Spleen (tissue), 7 donors: ENCODE measurements around the gene PEAK1.
"Not testable (repeated sequence)": the region's sequence is repeated elsewhere in the genome, so short reads cannot be mapped to it uniquely, and the experiment has no call there.

Experiments used
- POLR2A ChIP-seq, 3 donors: fragments of 450-650 bp; IDR thresholded peaks; one replicate each; pipeline ENCODE4 v1.5.1; 2017; ENCODE audit warnings: antibody characterized with exemption in 3 of 3, mild to moderate bottlenecking in 1 of 3
- POLR2AphosphoS5 ChIP-seq, 3 donors: sonication (generic); formaldehyde crosslinking; IDR thresholded peaks; one replicate each; pipeline ENCODE4 v1.5.1; 2017; ENCODE audit warnings: antibody characterized with exemption in 3 of 3
- TF ChIP-seq, protein P1 (sequence below), 11 experiments: fragments of 200-600 bp in 7 of 11; fragments of 450-650 bp in 4 of 11; sonication (generic) in 4 of 11; IDR thresholded peaks in 8 of 11; conservative IDR thresholded peaks in 3 of 11; 1 replicate in 7 of 11; 2 replicates in 4 of 11; pipeline versions ENCODE4 v1.4.0 to v1.8.0; 2016 to 2021; ENCODE audit warnings: antibody characterized with exemption in 11 of 11, inconsistent platforms in 4 of 11, mild to moderate bottlenecking in 1 of 11
- donor health status: DM: no; HTN: no; CAD: no; lungs with moderate emphysema.
- donor health status: DM: no; HTN: no; CAD: no.
- donor health status: DM: no; HTN: no; CAD: no.

GRCh38 chr15:77176148-77176547, 243.8 kb downstream of the PEAK1 start:
- TF ChIP-seq, protein P1, sequence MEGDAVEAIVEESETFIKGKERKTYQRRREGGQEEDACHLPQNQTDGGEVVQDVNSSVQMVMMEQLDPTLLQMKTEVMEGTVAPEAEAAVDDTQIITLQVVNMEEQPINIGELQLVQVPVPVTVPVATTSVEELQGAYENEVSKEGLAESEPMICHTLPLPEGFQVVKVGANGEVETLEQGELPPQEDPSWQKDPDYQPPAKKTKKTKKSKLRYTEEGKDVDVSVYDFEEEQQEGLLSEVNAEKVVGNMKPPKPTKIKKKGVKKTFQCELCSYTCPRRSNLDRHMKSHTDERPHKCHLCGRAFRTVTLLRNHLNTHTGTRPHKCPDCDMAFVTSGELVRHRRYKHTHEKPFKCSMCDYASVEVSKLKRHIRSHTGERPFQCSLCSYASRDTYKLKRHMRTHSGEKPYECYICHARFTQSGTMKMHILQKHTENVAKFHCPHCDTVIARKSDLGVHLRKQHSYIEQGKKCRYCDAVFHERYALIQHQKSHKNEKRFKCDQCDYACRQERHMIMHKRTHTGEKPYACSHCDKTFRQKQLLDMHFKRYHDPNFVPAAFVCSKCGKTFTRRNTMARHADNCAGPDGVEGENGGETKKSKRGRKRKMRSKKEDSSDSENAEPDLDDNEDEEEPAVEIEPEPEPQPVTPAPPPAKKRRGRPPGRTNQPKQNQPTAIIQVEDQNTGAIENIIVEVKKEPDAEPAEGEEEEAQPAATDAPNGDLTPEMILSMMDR (IDR thresholded peaks at IDR 0.05 in 8 of 11, conservative IDR thresholded peaks at IDR 0.05 in 3 of 11) = not testable (repeated sequence)
- TF ChIP-seq POLR2A, POLR2AphosphoS5 (IDR thresholded peaks at IDR 0.05): not testable (repeated sequence)
